Renal pelvis (tissue), 4 donors: ENCODE data around the gene AGAP1. TPM values are rescaled to one million over a fixed set of nuclear protein-coding genes. Genes with fewer than 3 reads are reported as not detected.

ENCODE experiments used
- DNase-seq: peaks from one replicate; pipeline ENCODE4 v3.0.0-alpha.2; 2013
- polyA plus RNA-seq, 3 donors: library from polyadenylated mRNA; unstranded; fragments of 120-200 nt; gene quantifications; one replicate each; pipeline ENCODE4 v1.2.1, GENCODE V29; 2013; ENCODE audit not compliant: insufficient read length in 3 of 3

Gene AGAP1
- polyA plus RNA-seq, 3 donors, result 20.5 to 23.8 (median 21.0) TPM

DNA sequence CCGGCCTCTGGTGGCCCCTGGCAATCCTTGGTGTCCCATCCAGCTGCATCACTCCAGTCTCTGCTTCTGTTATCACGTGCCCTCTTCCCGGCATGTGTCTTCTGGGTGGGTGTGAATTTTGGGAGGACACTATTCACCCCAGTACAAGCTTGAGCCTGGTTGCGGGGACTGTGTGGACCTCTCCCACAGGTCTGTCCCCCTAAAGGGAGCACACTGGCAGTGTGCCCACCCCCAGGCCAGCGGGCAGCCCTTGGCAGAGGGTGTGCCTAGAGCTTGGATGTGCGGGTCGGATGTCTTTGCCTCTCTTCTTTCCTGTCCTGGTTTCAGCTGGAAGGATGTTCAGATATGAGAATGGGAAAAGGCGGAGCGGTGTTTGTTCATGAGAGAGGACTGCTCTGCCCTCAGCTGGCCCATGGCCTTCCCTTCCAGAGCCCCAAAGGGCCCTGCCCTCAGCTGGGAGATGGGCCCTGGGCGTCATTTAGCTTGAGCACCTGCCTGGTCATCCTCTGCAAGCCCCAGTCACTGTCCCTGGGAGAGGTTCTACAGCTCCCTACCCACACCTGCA is 73.2 kb downstream of the AGAP1 start:
- no peak for DNase-seq

DNA sequence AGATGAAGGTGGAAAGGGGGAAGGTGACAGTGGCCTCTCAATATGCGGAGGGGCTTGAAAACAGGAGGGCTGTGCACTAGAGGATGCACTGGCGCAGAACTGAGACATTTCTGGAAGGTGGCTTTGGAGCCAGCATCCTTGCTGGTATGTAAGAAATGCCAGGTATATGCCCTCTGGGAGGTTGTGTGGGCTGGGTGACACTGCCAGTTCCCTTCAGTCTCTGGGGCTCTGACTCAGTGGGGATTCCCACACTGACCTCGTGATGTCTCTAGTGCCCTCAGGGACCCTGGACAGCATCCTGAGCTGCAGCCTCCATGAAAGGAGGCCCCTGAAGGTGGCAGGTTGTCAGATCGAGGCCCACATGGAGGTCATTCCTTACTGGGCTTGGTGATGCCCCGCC is 74.0 kb downstream of the AGAP1 start:
- DNase-seq, result no peak

DNA sequence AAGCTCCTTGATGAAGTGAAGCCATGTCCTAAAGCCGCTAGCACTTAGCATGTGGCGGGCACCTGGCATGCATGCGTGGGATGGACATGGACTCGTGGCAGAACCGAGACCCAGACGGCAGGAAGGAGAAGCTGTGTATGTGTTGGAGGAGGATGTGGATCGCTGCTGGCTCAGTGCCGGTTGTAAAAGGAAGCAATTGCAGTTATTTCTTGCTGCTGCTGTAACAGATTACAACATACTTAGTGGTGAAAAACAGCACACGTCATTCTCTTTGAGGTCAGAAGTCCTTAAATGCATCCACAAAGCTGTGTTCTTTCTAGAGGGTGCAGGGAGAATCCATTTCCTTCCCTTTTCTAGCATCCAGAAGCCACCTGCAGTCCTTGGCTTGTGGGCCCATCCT is 74.6 kb downstream of the AGAP1 start:
- DNase-seq, result no peak

DNA sequence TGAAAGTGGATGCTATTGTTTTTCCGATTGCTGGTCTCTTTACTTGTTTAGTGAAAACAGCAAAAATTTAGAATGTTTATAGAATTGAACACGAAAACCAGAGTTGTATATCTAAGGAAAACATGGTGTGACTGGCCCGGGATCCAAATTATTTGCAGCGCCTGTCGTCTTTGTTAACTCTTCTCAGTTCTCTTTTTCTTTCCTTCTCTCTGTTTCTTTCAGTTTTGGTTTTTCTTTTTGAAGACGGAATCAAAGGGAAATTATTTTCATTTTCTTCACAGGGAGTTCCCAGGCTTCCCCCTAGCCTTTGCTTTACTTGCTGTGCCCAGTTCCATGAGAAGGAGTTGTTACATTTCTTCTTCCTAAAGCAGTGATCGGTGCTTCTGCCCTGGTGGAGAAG is 76.0 kb downstream of the AGAP1 start:
- DNase-seq, result no peak

DNA sequence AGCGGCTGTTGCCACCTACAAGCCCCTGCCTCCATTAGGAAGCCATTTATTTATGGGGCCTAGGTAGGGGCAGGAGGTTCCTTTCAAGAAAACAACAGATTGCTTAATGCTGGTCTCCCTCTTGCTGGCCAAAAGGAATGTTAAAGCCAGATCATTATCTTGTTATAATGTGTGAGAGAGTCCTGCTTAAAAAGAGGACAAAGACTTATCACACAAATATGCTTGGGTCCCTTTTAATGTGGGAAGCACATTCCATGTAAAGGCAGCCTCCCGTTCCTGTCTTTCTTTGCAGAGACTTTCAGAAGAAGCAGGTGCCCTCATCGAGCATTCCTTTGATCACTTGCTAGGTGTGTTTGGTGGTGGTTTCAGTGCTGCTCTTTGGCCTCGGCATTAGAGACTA is 76.4 kb downstream of the AGAP1 start:
- DNase-seq, result no peak

DNA sequence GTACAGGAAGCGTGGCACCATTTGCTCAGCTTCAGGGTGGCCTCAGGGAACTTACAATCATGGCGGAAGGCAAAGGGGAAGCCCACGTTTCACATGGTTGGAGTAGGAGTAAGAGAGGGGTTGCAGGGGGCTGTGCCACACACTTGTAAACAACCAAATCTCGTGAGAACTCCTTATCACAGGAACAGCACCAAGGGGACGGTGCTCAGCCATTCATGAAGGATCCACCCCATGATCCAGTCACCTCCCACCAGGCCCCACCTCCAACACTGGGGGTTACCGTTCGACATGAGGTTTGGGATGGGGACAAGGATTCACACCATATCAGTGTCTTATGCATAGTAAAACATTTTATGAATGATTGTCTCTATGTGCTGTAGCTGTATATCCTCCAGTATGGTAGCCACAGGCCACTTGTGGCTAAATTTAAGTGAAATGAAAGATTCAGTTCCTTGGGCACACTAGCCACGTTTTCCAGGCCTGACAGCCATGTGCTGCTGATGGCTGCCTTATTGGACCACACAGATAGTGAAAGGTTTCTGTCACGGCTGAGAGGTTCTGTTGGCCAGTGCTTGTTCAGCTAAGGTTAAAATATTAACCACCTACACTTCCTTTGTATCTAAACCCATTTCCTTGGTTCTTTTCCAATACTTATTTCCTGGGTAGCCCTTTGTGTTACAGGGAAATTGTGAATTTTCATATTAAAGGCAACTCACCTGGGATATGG is 77.3 kb downstream of the AGAP1 start:
- no peak for DNase-seq

DNA sequence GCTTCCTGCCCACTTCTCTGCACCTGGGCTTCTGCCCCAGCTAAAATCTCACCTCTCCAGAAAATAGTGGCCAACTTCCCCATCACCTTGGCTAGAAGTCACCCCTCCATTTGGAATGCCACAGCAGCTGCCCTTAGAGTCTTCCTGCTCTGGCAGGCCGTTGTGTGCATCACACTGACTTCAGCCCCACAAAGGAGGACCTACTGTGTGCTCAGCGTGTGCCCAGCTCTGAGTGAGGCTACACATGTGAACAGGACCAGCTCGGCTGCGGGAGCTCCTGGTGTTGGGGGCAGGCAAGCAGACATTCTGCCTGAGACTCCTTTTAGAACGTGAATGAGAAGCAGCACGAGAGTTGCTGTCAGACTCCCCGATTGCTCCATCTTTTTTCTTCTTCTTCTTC is 78.7 kb downstream of the AGAP1 start:
- no peak for DNase-seq

DNA sequence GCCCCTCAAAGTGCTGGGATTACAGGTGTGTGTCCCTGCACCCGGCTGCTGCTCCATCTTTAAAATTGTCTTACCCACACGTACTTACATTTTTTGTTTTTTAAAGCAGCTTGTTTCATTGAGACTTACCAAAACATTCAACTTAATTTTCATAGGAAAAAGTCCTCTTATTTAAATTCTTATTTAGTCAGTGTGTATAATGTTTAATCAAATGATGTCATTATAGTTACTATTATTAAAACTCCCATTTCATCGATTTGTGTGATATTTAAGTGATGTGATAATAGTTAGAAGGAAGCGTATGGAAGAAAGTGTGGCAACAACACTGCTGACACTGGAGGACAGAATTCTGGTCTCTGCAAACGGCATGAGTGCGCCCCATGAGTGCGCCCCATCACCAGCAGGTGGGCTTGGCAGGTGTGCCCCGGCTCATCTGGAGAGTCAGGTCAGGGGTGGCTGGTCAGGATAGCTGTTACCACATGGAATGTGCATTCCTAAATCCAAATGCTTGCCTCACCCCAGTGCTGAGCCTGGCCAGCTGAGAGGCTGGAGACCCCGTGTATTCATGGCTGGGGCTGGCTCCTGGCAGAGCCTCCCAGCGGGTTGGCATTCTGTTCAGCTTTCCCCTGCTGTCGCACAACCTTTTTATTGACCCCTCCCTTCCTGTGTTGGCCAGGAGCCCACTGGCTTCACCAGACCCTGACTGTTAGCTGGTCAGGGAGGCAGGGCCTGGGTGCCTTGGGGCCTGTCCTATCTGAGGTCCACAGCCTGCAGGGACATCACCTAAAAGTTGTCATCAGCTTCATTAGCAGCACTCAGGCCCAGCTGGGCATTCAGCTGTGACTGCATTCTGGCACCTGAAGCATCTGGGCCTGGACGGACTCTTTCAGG is 79.7 kb downstream of the AGAP1 start:
- no peak for DNase-seq

DNA sequence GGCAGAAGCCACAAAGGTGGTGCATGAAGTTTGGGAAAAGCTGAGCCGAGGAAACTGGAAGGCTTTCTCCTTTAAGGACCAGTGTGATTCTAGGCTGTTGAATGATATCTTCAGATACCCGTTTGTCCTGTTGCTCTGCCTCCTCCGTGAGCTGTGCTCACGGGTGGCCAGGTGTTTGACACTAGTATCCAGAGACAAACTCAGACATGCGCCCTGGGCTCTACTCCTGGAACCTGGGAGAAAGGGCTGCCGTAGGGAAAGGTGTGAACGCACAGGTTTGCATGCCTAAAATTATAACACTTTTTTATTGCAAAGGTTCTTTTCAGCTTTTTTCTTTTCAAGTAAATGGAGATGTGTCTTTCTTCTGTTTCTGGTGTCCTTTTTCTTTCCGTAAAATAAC is 81.6 kb downstream of the AGAP1 start:
- DNase-seq, result no peak

DNA sequence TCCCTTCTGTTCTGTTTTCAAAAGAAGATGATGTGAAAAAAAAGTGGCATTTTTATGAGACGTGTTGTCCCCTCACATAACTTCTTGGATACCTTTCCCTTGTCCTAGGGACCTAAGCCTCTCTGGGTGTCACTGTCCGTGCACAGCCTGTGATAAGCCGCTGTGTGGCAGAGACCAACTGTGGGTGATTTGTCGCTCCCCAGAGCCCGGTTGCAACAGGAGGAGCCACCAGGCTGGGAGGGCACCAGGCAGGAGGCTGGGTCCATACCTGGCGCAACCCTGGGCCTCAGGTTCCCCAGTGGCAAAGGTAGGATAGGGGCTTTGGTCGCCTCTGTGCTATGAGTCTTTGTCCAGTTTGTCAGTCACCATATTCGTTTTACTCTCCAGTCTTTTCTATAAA is 82.1 kb downstream of the AGAP1 start:
- no peak for DNase-seq

DNA sequence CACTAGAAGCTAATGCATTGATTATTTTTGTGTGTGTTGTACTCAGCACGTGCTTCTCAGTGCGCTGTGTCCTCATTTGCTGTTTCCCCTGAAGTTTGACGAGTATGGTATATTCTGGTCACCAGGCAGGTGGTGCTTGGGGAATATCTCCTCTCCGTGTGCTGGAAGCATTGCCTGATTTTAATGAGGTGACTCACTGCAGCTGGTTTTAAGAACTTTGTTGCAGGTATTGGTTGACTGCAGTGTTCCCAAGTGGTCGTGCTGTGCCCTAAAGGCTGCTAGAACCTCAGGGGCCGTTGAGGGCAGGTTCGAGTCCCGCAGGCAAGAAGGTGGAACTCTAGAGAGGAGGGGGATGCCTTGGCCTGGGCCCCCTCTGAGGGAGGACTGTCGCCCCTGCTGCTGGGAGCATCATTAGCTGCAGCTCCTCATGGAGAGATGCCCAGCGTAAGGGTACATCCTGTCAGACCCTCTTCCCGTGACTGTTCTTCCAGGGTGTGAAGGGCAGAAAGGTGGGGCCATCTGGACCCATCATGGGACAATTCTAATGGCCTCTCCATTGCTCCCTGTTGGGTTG is 82.6 kb downstream of the AGAP1 start:
- no peak for DNase-seq

DNA sequence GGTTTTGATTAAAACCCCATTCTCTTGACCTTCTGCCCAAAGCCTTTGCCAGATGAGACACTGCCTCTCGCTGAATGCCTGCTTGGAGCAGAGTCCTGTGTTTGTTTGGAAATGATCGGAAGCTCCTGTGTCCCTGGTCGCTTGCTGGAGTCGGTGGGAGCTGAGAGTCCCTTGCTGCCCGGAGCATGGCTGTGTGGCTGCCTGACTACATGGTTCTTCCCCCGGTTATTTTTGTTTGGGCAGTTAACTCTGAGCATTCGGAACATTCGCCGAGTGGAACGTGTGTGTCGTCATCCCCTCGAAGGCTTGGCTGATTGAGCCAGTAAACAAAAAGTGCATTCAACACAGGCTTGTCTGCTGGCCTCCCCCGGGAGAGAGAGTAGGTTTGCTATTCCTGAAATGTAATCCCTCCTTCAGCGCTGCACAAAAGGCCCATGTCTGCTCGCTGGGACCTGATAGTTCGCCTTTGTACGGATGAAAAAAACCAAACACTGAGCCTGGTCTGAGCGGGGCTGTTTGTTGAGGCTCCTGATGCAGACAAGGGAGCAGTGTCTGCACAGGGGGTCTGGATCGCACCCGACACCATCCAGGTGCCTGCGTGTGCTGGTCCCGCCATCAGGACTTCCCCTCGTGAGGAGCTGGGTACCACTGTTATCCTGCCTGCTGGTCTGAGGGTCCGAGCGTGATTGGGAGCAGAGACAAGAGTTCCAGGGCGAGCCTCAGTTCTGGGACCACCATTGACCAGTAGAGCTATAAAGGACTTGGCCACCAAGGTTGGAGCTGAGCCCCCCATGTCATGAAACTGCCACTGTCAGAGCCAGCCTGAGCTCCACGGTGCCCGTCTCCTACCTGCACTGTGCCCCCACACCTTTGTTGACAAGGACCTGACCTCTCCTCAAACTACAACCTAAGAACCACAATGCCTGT is 83.8 kb downstream of the AGAP1 start:
- DNase-seq, result peak; percentile 55

DNA sequence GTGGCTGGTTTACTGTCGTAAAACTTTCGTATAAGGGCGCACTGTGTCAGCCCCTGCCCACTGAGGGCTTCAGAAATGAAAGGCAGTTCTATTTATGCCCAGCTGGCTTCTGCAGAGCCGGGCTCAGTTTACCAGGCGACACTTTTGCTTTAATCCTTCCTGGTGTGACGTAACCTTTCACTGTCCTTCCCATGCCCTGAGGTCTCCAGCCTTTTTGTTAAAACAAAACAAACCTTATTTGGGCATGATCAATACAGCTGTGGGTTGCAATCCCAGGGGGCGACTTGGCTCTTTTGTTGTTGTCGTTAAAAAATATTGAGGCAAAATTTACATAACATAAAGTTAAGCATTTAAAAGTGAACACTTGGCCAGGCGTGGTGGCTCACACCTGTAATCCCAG is 85.3 kb downstream of the AGAP1 start:
- no peak for DNase-seq

DNA sequence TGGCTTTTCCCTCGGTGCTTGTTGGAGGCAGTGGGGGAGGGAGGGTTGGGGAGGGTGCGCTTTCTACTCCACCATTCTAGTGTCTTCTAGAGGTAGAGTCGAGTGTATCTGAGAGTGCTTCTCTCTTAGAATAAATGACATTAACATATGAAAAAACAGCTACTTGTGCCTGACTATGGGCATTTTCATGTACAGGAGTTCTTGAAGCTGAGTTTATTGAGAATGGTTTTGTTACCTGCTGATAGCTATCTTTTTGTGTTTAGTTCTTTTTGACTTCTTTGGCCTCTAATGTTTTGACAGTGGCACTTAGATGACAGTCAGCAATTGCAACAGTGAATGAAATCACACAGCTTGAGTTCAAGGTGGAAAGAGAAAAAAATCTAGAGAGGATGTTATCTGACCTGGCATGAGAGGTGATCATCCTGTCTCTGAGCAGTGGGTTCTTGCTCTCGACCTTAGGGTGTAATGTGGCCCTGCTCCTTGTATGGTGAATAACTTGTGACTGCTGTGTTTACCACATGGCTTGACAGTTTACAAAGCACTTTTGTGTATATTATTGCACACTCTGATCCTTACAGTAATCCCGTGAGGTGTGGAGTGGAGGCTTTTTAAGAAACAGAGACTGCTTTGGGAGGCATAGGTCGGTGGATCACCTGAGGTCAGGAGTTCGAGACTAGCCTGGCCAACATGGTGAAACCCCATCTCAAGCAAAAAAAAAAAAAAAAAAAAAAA is 86.7 kb downstream of the AGAP1 start:
- DNase-seq, result no peak

DNA sequence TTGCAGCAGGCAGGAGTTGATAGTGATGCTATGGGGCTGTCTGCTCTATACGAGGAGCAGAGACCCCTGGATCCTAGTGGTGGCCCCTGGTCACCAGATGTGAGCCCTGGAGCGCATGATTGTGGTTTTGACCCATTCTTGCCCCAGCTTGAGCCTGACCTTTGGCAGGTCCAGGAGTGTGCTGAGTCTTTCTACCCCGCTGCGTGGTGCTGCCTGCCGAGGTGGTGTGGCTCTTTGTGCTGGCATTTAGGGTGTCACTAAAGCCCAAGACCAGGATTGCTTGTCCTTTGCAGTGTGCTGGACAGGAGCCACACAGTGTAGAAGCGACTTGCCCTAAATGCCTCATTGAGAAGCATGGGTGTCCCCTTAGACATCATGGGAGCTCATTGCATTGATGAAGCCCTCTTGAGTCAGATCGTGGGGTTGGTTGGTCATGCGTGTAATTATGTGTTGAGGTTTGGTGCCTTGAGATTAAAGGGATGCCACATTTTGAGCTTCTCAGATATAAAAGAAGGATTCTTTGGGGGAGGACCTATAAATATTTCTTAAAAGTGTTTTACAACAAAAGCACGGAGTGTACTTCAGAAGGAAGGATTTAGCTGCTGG is 88.3 kb downstream of the AGAP1 start:
- no peak for DNase-seq

DNA sequence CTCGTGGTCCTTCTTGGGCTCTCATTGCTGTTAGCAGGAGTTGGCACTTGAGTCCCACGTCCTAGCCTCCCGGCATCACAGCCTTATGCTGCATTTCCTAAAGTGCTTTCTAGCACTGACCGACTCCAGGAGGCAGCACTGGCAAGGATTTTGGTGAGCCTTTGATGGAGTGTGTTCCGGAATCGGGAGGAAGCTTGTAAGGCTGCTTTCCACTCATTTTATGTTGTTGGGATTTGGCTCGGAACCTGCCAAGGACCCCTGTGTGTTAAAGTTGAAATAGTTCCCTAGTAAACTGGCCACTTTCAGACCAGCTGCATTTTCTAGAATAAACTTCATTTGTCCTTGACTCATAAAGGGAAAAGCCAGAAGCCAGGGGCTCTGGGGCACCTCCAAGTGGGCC is 88.9 kb downstream of the AGAP1 start:
- DNase-seq, result no peak

DNA sequence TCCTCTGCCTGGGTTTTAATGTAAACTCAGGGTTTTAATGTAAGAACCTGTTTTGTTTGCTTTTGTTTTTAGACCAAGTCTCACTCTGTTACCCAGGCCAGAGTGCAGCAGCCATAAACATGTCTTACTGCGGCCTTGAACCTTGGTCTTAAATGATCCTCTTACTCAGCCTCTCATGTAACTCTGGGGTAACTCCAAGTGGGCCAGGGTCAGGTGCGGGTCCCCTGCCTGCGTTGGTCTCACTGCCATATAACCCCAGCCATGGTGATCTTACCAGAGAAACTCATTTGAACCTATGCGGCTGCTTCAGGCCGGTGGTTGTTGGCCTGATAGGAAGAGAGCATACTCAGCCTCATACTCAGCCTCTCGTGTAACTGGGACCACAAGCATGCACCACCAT is 89.3 kb downstream of the AGAP1 start:
- DNase-seq, result no peak

DNA sequence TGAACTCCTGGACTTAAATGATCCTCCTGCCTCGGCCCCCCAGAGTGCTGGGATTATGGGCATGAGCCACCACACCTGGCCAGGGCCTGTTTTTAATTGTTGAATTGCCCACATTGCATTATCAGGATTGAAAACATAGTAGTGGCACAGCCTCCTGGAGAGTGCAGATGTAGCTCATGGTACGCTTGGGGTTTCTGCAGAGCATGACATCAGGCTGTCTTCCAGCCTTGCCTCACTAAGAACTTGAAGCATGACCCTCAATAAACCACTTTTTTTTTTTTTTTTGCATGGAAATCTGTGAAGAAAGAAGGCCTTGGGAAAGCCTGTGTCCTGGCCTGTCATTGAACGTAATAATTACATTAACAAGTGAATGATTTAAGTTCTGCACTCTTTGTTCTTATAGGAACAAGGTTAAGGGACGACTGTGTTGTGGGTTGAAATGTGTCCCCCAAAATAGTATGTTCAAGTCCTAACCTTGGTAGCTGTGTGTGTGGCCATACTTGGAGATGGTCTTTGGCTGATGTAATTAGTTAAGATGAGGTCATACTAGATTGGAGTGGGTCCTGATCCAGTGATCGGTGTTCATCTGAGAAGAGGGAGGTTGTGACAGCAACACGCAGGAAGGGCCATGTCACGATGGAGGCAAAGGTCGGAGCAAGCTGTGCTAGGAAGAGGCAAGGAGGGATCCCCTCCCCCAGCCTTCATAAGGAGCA is 90.2 kb downstream of the AGAP1 start:
- no peak for DNase-seq

DNA sequence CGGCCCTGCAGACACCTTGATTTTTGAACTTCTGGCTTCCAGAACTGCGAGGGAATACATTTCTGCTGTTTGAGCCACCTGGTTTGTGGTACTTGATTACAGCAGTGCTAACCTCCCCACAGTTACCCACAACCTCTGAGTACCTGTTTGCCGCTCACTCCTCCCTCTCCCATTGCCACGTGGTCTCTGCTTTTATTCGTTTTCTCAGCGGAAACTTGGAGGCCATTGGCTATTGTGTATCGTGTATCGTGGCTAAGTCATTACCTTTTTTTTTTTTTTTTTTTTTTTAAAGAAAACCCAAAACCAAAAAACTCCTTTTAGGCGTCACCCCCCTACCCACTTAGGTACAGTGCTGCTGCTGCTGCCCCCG is 90.8 kb downstream of the AGAP1 start:
- no peak for DNase-seq

DNA sequence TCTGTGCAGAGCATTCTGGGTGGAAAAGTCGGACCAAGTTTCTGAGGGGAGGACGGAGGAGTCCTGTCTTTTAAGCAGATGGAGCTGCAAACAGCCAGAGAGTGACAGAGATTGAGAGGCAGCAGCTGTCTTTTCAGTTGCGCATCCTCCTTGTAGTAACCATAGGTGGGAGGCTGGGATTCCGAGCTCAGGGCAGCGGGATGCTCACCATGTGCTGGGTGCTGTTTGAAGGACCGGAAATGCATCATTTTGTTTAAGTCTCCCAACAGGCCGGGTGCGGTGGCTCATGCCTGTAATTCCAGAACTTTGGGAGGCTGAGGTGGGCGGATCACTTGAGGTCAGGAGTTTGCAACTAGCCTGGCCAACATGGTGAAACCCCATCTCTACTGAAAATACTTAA is 93.4 kb downstream of the AGAP1 start:
- no peak for DNase-seq
